DND-41 (cell line): ENCODE measurements around the gene TLR6.

ENCODE experiments used
- ATAC-seq: fragments of 200-7000 bp; cut with Tn5 transposase; 3 replicates; pipeline ENCODE4 v1.9.1; 2021; ENCODE audit warnings: low read depth; ENCODE audit not compliant: insufficient read depth
- DNase-seq: peaks from one replicate; pipeline ENCODE4 v3.0.0-alpha.2; 2020
- H2AFZ ChIP-seq: 2 replicates; pipeline ENCODE4 v1.6.0; 2012; ENCODE audit warnings: low read depth, low read length
- H3K27ac ChIP-seq: 2 replicates; pipeline ENCODE4 v1.5.1; 2012; ENCODE audit warnings: low read length, inconsistent platforms
- H3K27me3 ChIP-seq: fragments of 200-600 bp; sonication (generic); 2 replicates; pipeline ENCODE4 v1.6.0; 2012; ENCODE audit warnings: low read length, mild to moderate bottlenecking, inconsistent platforms; ENCODE audit not compliant: insufficient read depth, poor library complexity
- H3K36me3 ChIP-seq: 2 replicates; pipeline ENCODE4 v1.5.1; 2012; ENCODE audit warnings: low read length, inconsistent platforms; ENCODE audit not compliant: insufficient read depth
- H3K4me1 ChIP-seq: 2 replicates; pipeline ENCODE4 v1.5.1; 2012; ENCODE audit warnings: mild to moderate bottlenecking, low read length; ENCODE audit not compliant: insufficient read depth
- H3K4me2 ChIP-seq: 2 replicates; pipeline ENCODE4 v1.6.0; 2012; ENCODE audit warnings: mild to moderate bottlenecking, moderate library complexity, low read length, inconsistent platforms; ENCODE audit not compliant: insufficient read depth
- H3K4me3 ChIP-seq, 2 experiments: fragments of 200-600 bp in 1 of 2; shearing (Covaris generic) in 1 of 2; 2 replicates each; pipeline ENCODE4 v1.5.1; 2012 to 2016; ENCODE audit warnings: inconsistent platforms in 2 of 2, low read length in 2 of 2, mild to moderate bottlenecking in 2 of 2, low read depth in 1 of 2, moderate library complexity in 1 of 2
- H3K79me2 ChIP-seq: 2 replicates; pipeline ENCODE4 v1.6.0; 2012; ENCODE audit warnings: low read length, inconsistent platforms; ENCODE audit not compliant: insufficient read depth
- H3K9ac ChIP-seq: 2 replicates; pipeline ENCODE4 v1.6.0; 2012; ENCODE audit warnings: low read depth, mild to moderate bottlenecking, inconsistent platforms, low read length, moderate library complexity
- H3K9me3 ChIP-seq: 2 replicates; pipeline ENCODE4 v1.5.1; 2012; ENCODE audit warnings: low read length, moderate library complexity, mild to moderate bottlenecking, inconsistent platforms; ENCODE audit not compliant: insufficient read depth, severe bottlenecking
- H4K20me1 ChIP-seq: 2 replicates; pipeline ENCODE4 v1.6.0; 2012; ENCODE audit warnings: low read length; ENCODE audit not compliant: insufficient read depth
- EZH2 ChIP-seq: IDR thresholded peaks from 3 replicates; pipeline ENCODE4 v1.6.1; 2012; ENCODE audit warnings: borderline replicate concordance, low read depth, mild to moderate bottlenecking, moderate library complexity, low read length, inconsistent platforms; ENCODE audit not compliant: severe bottlenecking
- TF ChIP-seq, protein P1 (sequence below): IDR thresholded peaks from 2 replicates; pipeline ENCODE4 v1.5.1; 2012; ENCODE audit warnings: borderline replicate concordance, low read length, moderate library complexity, mild to moderate bottlenecking; ENCODE audit not compliant: poor library complexity, severe bottlenecking; ENCODE audit errors: extremely low read depth

The TLR6 gene

GRCh38 chr4:38904090-38904666, 47.6 kb upstream of the TLR6 start:
- H3K4me2 ChIP-seq = no peak overlapping the region
- H3K36me3 ChIP-seq = no peaks in the 10 kb centered on the region
- H3K27ac ChIP-seq = no peak overlapping the region
- H3K9me3 ChIP-seq = no peaks in the 10 kb centered on the region
- H3K27me3 ChIP-seq = no peaks in the 10 kb centered on the region
- H3K79me2 ChIP-seq = no peaks in the 10 kb centered on the region
- ATAC-seq (no peak), DNase-seq (no peak)
- no peak overlapping the region for H3K4me3 ChIP-seq
- H3K9ac ChIP-seq = no peak overlapping the region
- TF ChIP-seq EZH2 = no peak
- TF ChIP-seq, protein P1, sequence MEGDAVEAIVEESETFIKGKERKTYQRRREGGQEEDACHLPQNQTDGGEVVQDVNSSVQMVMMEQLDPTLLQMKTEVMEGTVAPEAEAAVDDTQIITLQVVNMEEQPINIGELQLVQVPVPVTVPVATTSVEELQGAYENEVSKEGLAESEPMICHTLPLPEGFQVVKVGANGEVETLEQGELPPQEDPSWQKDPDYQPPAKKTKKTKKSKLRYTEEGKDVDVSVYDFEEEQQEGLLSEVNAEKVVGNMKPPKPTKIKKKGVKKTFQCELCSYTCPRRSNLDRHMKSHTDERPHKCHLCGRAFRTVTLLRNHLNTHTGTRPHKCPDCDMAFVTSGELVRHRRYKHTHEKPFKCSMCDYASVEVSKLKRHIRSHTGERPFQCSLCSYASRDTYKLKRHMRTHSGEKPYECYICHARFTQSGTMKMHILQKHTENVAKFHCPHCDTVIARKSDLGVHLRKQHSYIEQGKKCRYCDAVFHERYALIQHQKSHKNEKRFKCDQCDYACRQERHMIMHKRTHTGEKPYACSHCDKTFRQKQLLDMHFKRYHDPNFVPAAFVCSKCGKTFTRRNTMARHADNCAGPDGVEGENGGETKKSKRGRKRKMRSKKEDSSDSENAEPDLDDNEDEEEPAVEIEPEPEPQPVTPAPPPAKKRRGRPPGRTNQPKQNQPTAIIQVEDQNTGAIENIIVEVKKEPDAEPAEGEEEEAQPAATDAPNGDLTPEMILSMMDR = no peak
- H2AFZ ChIP-seq = no peak overlapping the region
- no peaks in the 10 kb centered on the region for H4K20me1 ChIP-seq
- 0 out of 2 replicates have a peak, but pooled peaks cover 9% of the 10 kb centered on the region for H3K4me1 ChIP-seq

- Histone ChIP-seq H3K4me1 (0 out of 2 replicates have a peak, but pooled peaks cover 9% of the 10 kb centered on the region), H3K27me3 (no peaks in the 10 kb centered on the region), H3K27ac (no peak overlapping the region), H3K4me3 (no peak overlapping the region), H3K9ac (no peak overlapping the region), H3K36me3 (no peaks in the 10 kb centered on the region), H3K4me2 (no peak overlapping the region), H3K79me2 (no peaks in the 10 kb centered on the region), H3K9me3 (no peaks in the 10 kb centered on the region), H4K20me1 (no peaks in the 10 kb centered on the region), H2AFZ (no peak overlapping the region)
- DNase-seq (no peak), ATAC-seq (peak; percentile 75)
- TF ChIP-seq, protein P1 = peak; percentile 57
- TF ChIP-seq EZH2 = no peak
Observed at GRCh38 chr4:38902695-38903094, 46.1 kb upstream of the TLR6 start.

GRCh38 chr4:38902221-38902620, 45.6 kb upstream of the TLR6 start:
- Histone ChIP-seq H3K4me1 (0 out of 2 replicates have a peak, but pooled peaks cover 9% of the 10 kb centered on the region), H3K4me2 (no peak overlapping the region), H3K79me2 (no peaks in the 10 kb centered on the region), H3K36me3 (no peaks in the 10 kb centered on the region), H3K27ac (no peak overlapping the region), H3K4me3 (no peak overlapping the region), H2AFZ (no peak overlapping the region), H3K9ac (no peak overlapping the region), H3K27me3 (no peaks in the 10 kb centered on the region), H4K20me1 (no peaks in the 10 kb centered on the region), H3K9me3 (no peaks in the 10 kb centered on the region)
- ATAC-seq (no peak), DNase-seq (no peak)
- TF ChIP-seq EZH2 = no peak
- TF ChIP-seq, protein P1 = no peak
